Body of pancreas (tissue), 4 donors: ENCODE results near the gene MGAT4A.

Experiments
- CTCF ChIP-seq, 7 experiments: fragments of 450-650 bp in 4 of 7; fragments of 200-600 bp in 3 of 7; sonication (generic) in 3 of 7; IDR thresholded peaks; one replicate each; pipeline ENCODE4 v1.5.1; 2016 to 2019; ENCODE audit warnings: antibody characterized with exemption in 7 of 7
- POLR2A ChIP-seq, 3 donors: fragments of 450-650 bp; IDR thresholded peaks; one replicate each; pipeline ENCODE4 v1.6.1; 2016; ENCODE audit warnings: antibody characterized with exemption in 3 of 3, mild to moderate bottlenecking in 2 of 3

DNA sequence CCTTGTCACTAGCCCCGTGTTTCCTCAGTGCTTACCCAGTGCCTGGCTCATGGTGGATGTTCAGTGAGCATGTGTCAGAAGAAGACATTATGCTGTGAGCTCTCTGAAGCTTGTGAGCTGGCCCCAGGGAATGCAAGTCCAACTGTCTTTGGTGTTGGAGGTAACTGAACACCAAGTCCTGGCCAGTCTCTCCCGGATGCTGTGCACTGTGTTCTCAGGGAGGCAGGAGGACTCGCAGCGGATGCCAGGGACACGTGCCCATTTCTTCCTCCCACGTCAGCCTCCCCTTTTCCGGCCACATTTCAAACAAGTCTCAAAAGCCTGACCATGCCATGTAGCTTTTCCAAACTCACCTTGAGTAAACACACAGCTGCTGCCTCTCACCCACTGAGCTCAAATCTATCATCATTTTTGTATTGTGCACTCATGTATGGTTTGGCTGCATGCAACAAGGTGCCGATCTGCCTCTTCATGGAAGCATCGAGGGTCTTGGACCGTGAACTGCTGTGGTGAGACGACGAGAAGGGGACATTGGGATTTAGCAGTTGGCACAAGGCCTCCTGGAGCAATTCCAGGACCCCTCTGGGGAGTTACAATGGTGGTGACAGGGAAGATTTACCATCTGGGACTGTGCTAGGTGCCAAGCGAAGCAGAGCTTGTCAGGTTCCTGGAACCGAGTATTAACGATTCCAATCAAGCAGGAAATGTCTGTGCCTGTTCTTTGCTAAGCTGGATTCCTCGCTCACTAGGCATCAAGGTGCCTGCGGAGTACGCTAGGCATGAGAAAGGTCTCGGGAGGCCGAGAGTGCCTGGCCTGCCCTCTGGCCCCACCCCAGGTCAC is 44.4 kb upstream of the MGAT4A start:
- TF ChIP-seq POLR2A (IDR thresholded peaks at IDR 0.05) (no peak), CTCF (IDR thresholded peaks at IDR 0.05) (no peak)
